ENCODE results near the gene DLGAP5.

- TF ChIP-seq EZH2 (IDR thresholded peaks at IDR 0.05; ENCODE audit: borderline replicate concordance, low read length): no peak
- TF ChIP-seq, protein P1, sequence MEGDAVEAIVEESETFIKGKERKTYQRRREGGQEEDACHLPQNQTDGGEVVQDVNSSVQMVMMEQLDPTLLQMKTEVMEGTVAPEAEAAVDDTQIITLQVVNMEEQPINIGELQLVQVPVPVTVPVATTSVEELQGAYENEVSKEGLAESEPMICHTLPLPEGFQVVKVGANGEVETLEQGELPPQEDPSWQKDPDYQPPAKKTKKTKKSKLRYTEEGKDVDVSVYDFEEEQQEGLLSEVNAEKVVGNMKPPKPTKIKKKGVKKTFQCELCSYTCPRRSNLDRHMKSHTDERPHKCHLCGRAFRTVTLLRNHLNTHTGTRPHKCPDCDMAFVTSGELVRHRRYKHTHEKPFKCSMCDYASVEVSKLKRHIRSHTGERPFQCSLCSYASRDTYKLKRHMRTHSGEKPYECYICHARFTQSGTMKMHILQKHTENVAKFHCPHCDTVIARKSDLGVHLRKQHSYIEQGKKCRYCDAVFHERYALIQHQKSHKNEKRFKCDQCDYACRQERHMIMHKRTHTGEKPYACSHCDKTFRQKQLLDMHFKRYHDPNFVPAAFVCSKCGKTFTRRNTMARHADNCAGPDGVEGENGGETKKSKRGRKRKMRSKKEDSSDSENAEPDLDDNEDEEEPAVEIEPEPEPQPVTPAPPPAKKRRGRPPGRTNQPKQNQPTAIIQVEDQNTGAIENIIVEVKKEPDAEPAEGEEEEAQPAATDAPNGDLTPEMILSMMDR (IDR thresholded peaks at IDR 0.05; ENCODE audit: low read length): no peak
Observed at GRCh38 chr14:55223364-55223763, 32.0 kb upstream of the DLGAP5 start.
